ENCODE measurements around the gene BEGAIN.
A peak's percentile ranks its signal among the peaks of the same experiment; 100 is the strongest.
"Not testable (repeated sequence)": the region's sequence is repeated elsewhere in the genome, so short reads cannot be mapped to it uniquely, and the experiment has no call there.

The BEGAIN gene

GRCh38 chr14:100533656-100534485 is 53.3 kb downstream of the BEGAIN start:
- no peak for DNase-seq

- DNase-seq: no peak
These were observed 54.1 kb downstream of the BEGAIN start for GRCh38 chr14:100532906-100533655.

GRCh38 chr14:100532154-100532861 is 54.9 kb downstream of the BEGAIN start:
- no peak for DNase-seq

GRCh38 chr14:100531152-100532121 is 55.8 kb downstream of the BEGAIN start:
- no peak for DNase-seq

- DNase-seq: no peak
These were observed 56.7 kb downstream of the BEGAIN start for GRCh38 chr14:100530270-100531072.

- no peak for DNase-seq
These were observed 57.6 kb downstream of the BEGAIN start for GRCh38 chr14:100529561-100530031.

- no peak for DNase-seq
These were observed 58.2 kb downstream of the BEGAIN start for GRCh38 chr14:100528962-100529560.

GRCh38 chr14:100526632-100527031 is 60.6 kb downstream of the BEGAIN start:
- no peak for DNase-seq

GRCh38 chr14:100526057-100526456 is 61.2 kb downstream of the BEGAIN start:
- no peak for DNase-seq

GRCh38 chr14:100525615-100526014 is 61.6 kb downstream of the BEGAIN start:
- no peak for DNase-seq

- DNase-seq: no peak
These were observed 62.3 kb downstream of the BEGAIN start for GRCh38 chr14:100524933-100525243.

GRCh38 chr14:100524233-100524932 is 62.8 kb downstream of the BEGAIN start:
- DNase-seq: no peak

GRCh38 chr14:100523843-100524169 is 63.4 kb downstream of the BEGAIN start:
- no peak for DNase-seq

- DNase-seq: no peak
These were observed 63.9 kb downstream of the BEGAIN start for GRCh38 chr14:100523131-100523842.

- DNase-seq: peak; percentile 82
These were observed 64.6 kb downstream of the BEGAIN start for GRCh38 chr14:100522616-100523099.

GRCh38 chr14:100506053-100506452 is 81.2 kb downstream of the BEGAIN start:
- DNase-seq: not testable (repeated sequence)

- no peak for DNase-seq
These were observed 82.7 kb downstream of the BEGAIN start for GRCh38 chr14:100504372-100505078.

GRCh38 chr14:100503251-100503650 is 84.0 kb downstream of the BEGAIN start:
- DNase-seq: peak; percentile 89
